Smooth muscle cell (in vitro differentiated cells): ENCODE measurements around the gene ZNF423. TPM values are rescaled to one million over a fixed set of nuclear protein-coding genes. Genes with fewer than 3 reads are reported as not detected.

Experiments used
- DNase-seq: peaks from one replicate; lab custom pipeline; 2025; ENCODE audit not compliant: unreplicated experiment; lab: John Stamatoyannopoulos, UW
- H2AFZ ChIP-seq: fragments of 200-600 bp; sonication (generic); 2 replicates; pipeline ENCODE4 v1.6.0; 2016; ENCODE audit warnings: antibody characterized with exemption, low read depth, mild to moderate bottlenecking
- H3F3A ChIP-seq: fragments of 200-600 bp; sonication (generic); 2 replicates; pipeline ENCODE4 v1.6.0; 2017; ENCODE audit warnings: antibody characterized with exemption, low read depth
- H3K27ac ChIP-seq: fragments of 200-600 bp; sonication (generic); 2 replicates; pipeline ENCODE4 v1.5.1; 2016; ENCODE audit warnings: low read depth, mild to moderate bottlenecking
- H3K27me3 ChIP-seq: fragments of 200-600 bp; sonication (generic); 2 replicates; pipeline ENCODE4 v1.6.1; 2016; ENCODE audit warnings: low read depth, mild to moderate bottlenecking
- H3K36me3 ChIP-seq: fragments of 200-600 bp; sonication (generic); 2 replicates; pipeline ENCODE4 v1.5.1; 2016; ENCODE audit warnings: low read depth
- H3K4me1 ChIP-seq: fragments of 200-600 bp; sonication (generic); 2 replicates; pipeline ENCODE4 v1.5.1; 2016; ENCODE audit warnings: low read depth
- H3K4me2 ChIP-seq: fragments of 200-600 bp; sonication (generic); 2 replicates; pipeline ENCODE4 v1.6.0; 2016; ENCODE audit warnings: mild to moderate bottlenecking
- H3K4me3 ChIP-seq: fragments of 200-600 bp; sonication (generic); 2 replicates; pipeline ENCODE4 v1.5.1; 2016; ENCODE audit warnings: mild to moderate bottlenecking
- H3K79me2 ChIP-seq: fragments of 200-600 bp; sonication (generic); 2 replicates; pipeline ENCODE4 v1.6.0; 2016; ENCODE audit warnings: low read depth, mild to moderate bottlenecking
- H3K9ac ChIP-seq: fragments of 200-600 bp; sonication (generic); 2 replicates; pipeline ENCODE4 v1.6.0; 2016; ENCODE audit warnings: low read depth
- H3K9me3 ChIP-seq: fragments of 200-600 bp; sonication (generic); replicated peaks from 2 replicates; pipeline ENCODE4 v1.5.1; 2016; ENCODE audit warnings: low read depth
- H4K20me1 ChIP-seq: fragments of 200-600 bp; sonication (generic); 2 replicates; pipeline ENCODE4 v1.6.0; 2016; ENCODE audit warnings: low read depth
- WGBS: methylation state at CpG from one replicate; pipeline ENCODE4 v1.1.7; 2016; ENCODE audit warnings: low lambda C conversion rate; 5-methylcytosine and 5-hydroxymethylcytosine counted together
- polyA plus RNA-seq: library from polyadenylated mRNA; unstranded; fragments of >200 nt; fragmentation: Nextera tagmentation; extraction: Ambion mirVana; gene quantifications from 2 replicates; pipeline ENCODE4 v1.2.1, GENCODE V29; 2016
- total RNA-seq: library from RNA; depleted of rRNA; stranded (reverse); fragments of >200 nt; gene quantifications from 2 replicates; pipeline ENCODE4 v1.2.3, GENCODE V29; 2014
- TF ChIP-seq, protein P1 (sequence below): fragments of 200-600 bp; sonication (generic); IDR thresholded peaks from 2 replicates; pipeline ENCODE4 v1.5.1; 2017; ENCODE audit warnings: borderline replicate concordance, mild to moderate bottlenecking, antibody characterized with exemption; ENCODE audit not compliant: insufficient read depth, poor library complexity, severe bottlenecking

Gene ZNF423
- total and polyA plus RNA-seq, 2 experiments from 2014 or later = 6.9 to 7.0 TPM

DNA sequence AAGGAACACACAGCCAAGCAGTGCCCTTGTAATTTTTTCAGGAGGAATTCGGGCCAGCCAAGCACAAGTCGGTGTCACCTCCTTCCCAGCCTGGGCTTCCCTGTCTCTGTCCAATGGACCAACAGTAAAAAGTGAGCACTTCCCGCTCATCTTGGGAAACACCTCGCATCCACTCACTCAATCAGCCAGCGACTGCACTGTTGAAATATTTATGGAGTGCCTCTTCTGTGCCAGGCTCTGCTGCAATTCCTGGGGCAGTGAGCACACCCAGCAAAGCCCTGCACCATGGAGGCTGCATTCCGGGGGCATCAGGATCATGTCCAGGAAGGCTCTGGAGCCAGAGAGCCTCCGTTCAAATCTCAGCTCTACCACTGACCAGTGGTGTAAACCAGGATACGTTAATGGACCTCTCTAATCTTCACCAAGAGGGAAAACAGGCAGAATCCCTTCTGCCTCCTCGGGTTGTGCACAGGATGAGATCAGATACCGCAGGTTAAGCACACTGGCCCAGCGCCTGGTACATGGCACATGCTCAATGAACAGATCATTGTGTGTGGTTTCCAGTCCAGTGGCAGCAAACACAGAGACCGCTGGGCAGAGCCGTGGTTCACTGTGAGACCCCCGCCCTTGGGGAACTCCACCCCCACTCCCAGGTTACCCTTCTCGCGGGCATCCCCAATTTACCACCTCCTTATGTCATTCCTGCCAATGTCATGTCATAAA lies 194.3 kb downstream of the ZNF423 start:
- TF ChIP-seq, protein P1, sequence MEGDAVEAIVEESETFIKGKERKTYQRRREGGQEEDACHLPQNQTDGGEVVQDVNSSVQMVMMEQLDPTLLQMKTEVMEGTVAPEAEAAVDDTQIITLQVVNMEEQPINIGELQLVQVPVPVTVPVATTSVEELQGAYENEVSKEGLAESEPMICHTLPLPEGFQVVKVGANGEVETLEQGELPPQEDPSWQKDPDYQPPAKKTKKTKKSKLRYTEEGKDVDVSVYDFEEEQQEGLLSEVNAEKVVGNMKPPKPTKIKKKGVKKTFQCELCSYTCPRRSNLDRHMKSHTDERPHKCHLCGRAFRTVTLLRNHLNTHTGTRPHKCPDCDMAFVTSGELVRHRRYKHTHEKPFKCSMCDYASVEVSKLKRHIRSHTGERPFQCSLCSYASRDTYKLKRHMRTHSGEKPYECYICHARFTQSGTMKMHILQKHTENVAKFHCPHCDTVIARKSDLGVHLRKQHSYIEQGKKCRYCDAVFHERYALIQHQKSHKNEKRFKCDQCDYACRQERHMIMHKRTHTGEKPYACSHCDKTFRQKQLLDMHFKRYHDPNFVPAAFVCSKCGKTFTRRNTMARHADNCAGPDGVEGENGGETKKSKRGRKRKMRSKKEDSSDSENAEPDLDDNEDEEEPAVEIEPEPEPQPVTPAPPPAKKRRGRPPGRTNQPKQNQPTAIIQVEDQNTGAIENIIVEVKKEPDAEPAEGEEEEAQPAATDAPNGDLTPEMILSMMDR = no peak
- Histone ChIP-seq H3K4me1 (peaks cover 8% of the 10 kb centered on the region), H3K79me2 (no peaks in the 10 kb centered on the region), H3K36me3 (no peaks in the 10 kb centered on the region), H3K9ac (no peak overlapping the region), H3K4me3 (no peak overlapping the region), H4K20me1 (no peaks in the 10 kb centered on the region), H3K27ac (no peak overlapping the region), H3K4me2 (no peak overlapping the region), H3K27me3 (no peaks in the 10 kb centered on the region), H3K9me3 (no peaks in the 10 kb centered on the region), H2AFZ (no peak overlapping the region), H3F3A (no peaks in the 10 kb centered on the region)
- no peak for DNase-seq
- 83% methylated on average over 16 of the region's 16 CpGs for WGBS

DNA sequence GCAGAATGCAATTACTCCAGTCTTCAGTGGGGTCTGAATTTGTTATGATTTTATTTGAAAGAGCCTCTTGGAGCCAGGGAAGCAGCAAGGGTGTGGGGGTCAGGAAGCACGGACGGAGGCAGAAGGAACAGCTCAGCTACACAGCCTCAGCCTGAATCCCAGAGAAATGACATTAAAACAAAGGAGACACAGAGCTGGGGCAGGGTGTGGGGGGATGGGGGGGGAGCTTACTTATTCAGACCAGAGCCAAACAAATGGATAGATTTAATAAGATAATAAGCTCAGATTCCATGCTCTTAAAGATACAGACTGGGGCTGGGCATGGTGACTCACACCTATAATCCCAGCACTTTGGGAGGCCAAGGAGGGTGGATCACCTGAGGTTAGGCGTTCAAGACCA lies 195.3 kb downstream of the ZNF423 start:
- Histone ChIP-seq H3F3A (no peaks in the 10 kb centered on the region), H3K27me3 (no peaks in the 10 kb centered on the region), H3K27ac (no peak overlapping the region), H3K9ac (no peak overlapping the region), H3K4me1 (peaks cover 8% of the 10 kb centered on the region), H4K20me1 (no peaks in the 10 kb centered on the region), H3K4me3 (no peak overlapping the region), H3K4me2 (no peak overlapping the region), H3K79me2 (no peaks in the 10 kb centered on the region), H2AFZ (no peak overlapping the region), H3K9me3 (no peaks in the 10 kb centered on the region), H3K36me3 (no peaks in the 10 kb centered on the region)
- DNase-seq = no peak
- TF ChIP-seq, protein P1 = no peak
- WGBS = 56% methylated on average over 3 of the region's 3 CpGs

DNA sequence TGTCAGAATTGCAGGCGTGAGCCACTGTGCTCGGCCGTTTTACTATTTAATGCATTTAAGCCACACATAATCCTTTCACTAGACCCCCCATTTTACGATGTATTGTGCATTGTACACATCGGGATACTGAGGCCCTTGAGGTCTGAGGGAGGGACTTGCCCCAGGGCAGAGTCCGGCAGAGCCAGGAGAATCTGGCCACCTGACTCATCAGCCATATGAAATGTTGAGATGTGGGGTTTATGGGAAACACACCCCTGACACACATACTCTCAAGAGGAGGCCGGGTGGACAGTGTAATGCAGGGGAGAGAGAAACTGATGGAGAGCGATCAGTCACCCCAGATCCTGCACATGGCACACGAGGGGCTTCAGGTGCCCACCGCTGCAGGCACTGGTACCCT lies 196.6 kb downstream of the ZNF423 start:
- TF ChIP-seq, protein P1 = no peak
- H2AFZ ChIP-seq = no peak overlapping the region
- no peaks in the 10 kb centered on the region for H3K36me3 ChIP-seq
- peaks cover 3% of the 10 kb centered on the region for H3K4me1 ChIP-seq
- no peak overlapping the region for H3K4me2 ChIP-seq
- H3K27ac ChIP-seq = no peak overlapping the region
- H3K9me3 ChIP-seq = no peaks in the 10 kb centered on the region
- H3K4me3 ChIP-seq = no peak overlapping the region
- H3K27me3 ChIP-seq = no peaks in the 10 kb centered on the region
- H3F3A ChIP-seq = no peaks in the 10 kb centered on the region
- H4K20me1 ChIP-seq = no peaks in the 10 kb centered on the region
- WGBS = 65% methylated on average over 10 of the region's 10 CpGs
- H3K79me2 ChIP-seq = no peaks in the 10 kb centered on the region
- H3K9ac ChIP-seq = no peak overlapping the region
- DNase-seq = no peak

DNA sequence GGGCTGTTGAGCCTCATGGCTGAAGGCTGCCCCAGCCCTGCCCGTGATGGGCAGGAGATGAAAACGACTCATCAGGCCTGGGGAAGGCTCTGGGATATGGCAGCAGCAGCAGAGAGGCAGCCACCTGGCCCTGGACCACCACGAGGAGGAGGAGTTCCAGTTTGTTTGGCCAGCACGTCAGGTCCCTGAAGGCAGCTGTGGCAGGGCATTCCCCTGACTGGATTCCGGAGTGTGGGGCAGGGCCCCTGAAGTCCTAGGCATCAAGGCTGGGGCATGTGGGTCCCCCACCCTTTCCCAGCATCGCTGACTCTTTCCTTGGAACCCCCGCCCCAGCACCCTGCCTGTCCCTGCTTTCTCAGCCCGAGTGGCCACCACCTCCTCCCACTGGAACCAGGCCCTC lies 197.4 kb downstream of the ZNF423 start:
- Histone ChIP-seq H3K9ac (no peak overlapping the region), H3F3A (no peaks in the 10 kb centered on the region), H4K20me1 (no peaks in the 10 kb centered on the region), H3K79me2 (no peaks in the 10 kb centered on the region), H3K9me3 (no peaks in the 10 kb centered on the region), H3K27ac (no peak overlapping the region), H3K27me3 (no peaks in the 10 kb centered on the region), H3K36me3 (no peaks in the 10 kb centered on the region), H2AFZ (no peak overlapping the region), H3K4me1 (peaks cover 3% of the 10 kb centered on the region), H3K4me2 (no peak overlapping the region), H3K4me3 (no peak overlapping the region)
- TF ChIP-seq, protein P1 = no peak
- DNase-seq = no peak
- WGBS = 76% methylated on average over 7 of the region's 8 CpGs
